COLO668 (cell line): ENCODE data around the gene BICD1.
"Not testable (repeated sequence)": the region's sequence is repeated elsewhere in the genome, so short reads cannot be mapped to it uniquely, and the experiment has no call there.

Source experiments
- DNase-seq: peaks from one replicate; lab custom pipeline; 2025; ENCODE audit not compliant: unreplicated experiment; lab: John Stamatoyannopoulos, UW

BICD1 gene

GRCh38 chr12:32274665-32275064 is 168.0 kb downstream of the BICD1 start:
- DNase-seq, result no peak

- not testable (repeated sequence) for DNase-seq
Observed at GRCh38 chr12:32275520-32275919, 168.9 kb downstream of the BICD1 start.

GRCh38 chr12:32277774-32278173 is 171.1 kb downstream of the BICD1 start:
- DNase-seq, result no peak

GRCh38 chr12:32281098-32281497 is 174.5 kb downstream of the BICD1 start:
- no peak for DNase-seq

GRCh38 chr12:32284561-32284960 is 177.9 kb downstream of the BICD1 start:
- DNase-seq, result no peak

GRCh38 chr12:32285021-32285420 is 178.4 kb downstream of the BICD1 start:
- no peak for DNase-seq

- DNase-seq, result no peak
Observed at GRCh38 chr12:32285489-32285888, 178.8 kb downstream of the BICD1 start.

- no peak for DNase-seq
Observed at GRCh38 chr12:32290411-32290810, 183.8 kb downstream of the BICD1 start.

GRCh38 chr12:32292151-32292550 is 185.5 kb downstream of the BICD1 start:
- no peak for DNase-seq

GRCh38 chr12:32293808-32294419 is 187.3 kb downstream of the BICD1 start:
- no peak for DNase-seq

GRCh38 chr12:32296567-32296966 is 189.9 kb downstream of the BICD1 start:
- DNase-seq, result no peak

GRCh38 chr12:32298917-32299316 is 192.3 kb downstream of the BICD1 start:
- DNase-seq, result no peak

GRCh38 chr12:32301216-32301615 is 194.6 kb downstream of the BICD1 start:
- DNase-seq, result no peak

GRCh38 chr12:32302218-32303173 is 195.8 kb downstream of the BICD1 start:
- no peak for DNase-seq

GRCh38 chr12:32303174-32303549 is 196.5 kb downstream of the BICD1 start:
- DNase-seq, result no peak

- DNase-seq, result no peak
Observed at GRCh38 chr12:32305163-32305562, 198.5 kb downstream of the BICD1 start.

- no peak for DNase-seq
Observed at GRCh38 chr12:32307326-32307725, 200.7 kb downstream of the BICD1 start.

GRCh38 chr12:32309811-32310736 is 203.4 kb downstream of the BICD1 start:
- DNase-seq, result peak; percentile 5

GRCh38 chr12:32312049-32312670 is 205.5 kb downstream of the BICD1 start:
- DNase-seq, result no peak

GRCh38 chr12:32322354-32322753 is 215.7 kb downstream of the BICD1 start:
- no peak for DNase-seq

GRCh38 chr12:32331133-32331532 is 224.5 kb downstream of the BICD1 start:
- DNase-seq, result no peak
